DMS 273 (cell line): ENCODE measurements around the gene RELN.

Source experiments
- DNase-seq: peaks from one replicate; lab custom pipeline; 2025; ENCODE audit not compliant: unreplicated experiment; lab: John Stamatoyannopoulos, UW

Gene RELN

DNA sequence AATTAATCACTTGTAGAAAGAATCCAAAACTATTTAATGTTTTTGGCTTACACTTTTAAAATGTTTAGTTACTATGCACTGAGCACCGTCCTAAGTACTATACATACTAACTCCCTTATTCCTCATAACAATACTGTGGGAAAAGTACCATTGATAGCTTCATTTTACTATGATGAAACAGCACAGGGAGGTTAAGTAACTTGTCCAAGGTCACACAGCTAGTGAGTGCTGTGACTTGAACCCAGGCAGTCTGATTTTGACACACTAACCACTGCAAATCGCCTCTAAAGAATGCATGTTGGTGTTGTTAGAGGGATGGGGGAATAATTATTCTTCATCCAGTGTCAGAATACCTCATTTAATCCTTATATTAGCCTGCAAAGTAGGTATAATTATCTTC is 1.9 kb upstream of the RELN start:
- no peak for DNase-seq

DNA sequence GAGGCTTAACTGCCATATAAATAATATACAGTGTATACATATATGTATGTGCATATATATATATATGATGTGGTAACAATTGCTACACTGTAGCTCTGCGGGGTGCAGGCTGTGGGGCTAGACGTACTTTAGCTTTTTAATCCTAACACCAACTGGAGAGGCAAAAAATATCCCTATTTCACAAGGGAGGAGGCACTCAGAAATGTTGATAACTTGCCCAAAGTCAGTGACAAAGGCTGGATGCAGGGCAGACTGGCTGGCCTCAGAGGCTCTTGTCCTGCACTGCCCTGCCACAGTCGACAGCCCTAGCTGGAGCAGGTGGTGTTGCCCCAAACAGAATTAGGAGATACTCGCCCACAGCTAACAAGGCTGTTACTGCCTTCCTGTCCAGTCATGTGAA is 1.5 kb upstream of the RELN start:
- peak; percentile 43 for DNase-seq

GRCh38 chr7:103989785-103990767 is 618 bp upstream of the RELN start:
- peak; percentile 90 for DNase-seq

DNA sequence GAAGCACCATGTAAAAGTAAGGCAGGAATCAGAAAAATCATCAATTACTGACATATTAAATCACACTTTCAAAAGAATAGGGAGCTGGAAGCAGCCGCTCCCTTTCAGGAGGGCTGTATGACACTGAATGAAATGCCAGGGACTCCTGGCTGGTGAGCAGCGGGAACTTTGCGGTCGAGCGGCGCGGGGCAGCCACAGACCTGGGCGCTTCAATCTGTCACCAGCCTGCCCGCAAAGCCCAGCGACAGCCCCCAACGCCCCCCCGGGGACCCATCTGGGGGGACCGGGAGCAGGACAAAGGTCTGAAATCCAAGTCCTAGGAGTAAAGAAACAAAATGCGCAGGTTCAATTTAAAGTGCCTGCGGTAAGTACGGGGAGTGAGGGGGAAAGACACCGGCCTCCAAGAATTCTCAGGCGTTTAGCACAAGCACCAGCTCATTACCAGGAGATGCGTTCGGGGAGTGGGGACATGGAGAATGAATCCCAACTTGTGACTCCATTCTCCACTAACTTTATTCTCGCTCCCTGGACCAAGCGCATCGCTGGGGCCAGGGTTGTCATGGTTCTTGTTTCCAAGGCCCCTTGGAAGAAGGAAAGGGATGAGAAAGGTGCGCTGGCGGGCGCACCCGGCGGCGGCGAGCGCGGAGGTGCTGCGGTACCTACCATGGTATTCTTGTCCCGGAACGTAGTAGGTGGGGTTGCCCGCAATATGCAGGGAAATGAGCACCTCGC is 824 bp downstream of the RELN start:
- peak; percentile 79 for DNase-seq

GRCh38 chr7:103987451-103987850 is 2.0 kb downstream of the RELN start:
- no peak for DNase-seq

GRCh38 chr7:103985565-103986126 is 3.8 kb downstream of the RELN start:
- DNase-seq: no peak

DNA sequence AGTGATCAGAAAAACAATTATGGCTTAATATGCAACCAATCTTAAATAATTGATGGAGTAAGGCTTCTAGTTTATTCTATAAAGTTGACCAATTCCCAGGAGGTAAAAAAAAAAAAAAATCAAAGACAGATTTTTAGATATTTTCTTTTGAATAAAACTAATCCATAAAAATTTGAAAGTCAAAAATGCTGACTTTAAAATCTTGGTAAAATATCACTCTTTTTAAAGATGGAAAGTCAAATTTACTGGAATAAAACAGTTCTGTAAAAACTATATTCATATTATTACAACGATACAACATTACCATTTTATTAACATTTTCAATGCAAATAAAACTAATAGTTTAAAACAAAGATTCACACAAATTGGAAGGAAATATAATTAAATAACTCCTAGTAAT is 5.4 kb downstream of the RELN start:
- no peak for DNase-seq

DNA sequence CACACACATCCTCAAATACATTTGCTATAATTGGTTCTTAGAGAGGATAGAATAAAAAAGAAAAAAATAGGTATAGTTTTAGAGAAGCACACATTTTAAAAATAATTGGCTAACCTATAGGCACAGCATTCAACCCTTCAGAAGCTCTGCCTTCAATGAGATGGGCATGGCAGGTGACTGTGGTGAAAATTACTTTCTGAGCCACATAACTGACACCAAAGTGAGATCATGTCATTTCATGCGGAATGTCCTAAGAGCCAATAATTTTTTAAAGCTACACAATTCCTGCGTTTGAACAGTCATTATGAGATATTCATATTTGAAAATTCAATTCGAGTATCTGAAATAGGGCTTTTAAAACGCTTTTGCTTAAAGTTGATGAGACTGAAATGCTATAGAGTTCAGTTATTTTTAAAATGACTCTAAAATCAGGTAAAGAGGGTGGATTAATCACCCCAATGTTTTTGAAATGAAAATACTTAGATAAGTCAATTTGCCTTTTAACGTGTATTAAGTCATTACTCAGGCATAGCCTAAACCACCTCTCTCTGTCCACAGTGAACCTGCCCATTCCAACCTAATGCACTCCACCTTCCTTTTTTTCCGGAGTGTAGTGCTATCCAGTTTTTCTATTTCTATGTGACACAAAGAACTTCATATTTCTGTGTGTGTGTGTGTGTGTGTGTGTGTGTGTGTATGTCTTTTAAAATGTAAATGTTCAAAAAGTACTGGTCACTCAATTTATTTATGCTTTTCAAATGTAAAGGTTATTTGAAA is 6.1 kb downstream of the RELN start:
- DNase-seq: no peak

DNA sequence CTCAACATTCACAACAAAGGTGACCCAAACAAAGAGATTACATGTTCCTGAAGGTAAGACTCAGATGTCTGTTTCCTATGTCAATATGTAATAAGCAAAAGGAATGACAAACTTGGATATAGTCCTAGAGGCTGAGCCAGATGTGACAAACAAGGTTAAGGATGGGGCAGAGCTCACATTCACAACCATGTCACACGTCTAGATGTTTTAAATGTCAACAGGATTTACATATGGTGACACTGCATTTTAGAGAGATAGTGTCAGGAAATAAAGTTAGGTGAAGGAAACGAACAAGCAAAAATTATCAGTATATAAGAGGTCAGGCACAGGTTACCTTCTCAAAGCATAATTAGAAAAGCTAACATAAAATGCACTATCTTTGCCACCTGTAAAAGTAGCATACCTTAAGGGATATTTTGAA is 8.4 kb downstream of the RELN start:
- no peak for DNase-seq

DNA sequence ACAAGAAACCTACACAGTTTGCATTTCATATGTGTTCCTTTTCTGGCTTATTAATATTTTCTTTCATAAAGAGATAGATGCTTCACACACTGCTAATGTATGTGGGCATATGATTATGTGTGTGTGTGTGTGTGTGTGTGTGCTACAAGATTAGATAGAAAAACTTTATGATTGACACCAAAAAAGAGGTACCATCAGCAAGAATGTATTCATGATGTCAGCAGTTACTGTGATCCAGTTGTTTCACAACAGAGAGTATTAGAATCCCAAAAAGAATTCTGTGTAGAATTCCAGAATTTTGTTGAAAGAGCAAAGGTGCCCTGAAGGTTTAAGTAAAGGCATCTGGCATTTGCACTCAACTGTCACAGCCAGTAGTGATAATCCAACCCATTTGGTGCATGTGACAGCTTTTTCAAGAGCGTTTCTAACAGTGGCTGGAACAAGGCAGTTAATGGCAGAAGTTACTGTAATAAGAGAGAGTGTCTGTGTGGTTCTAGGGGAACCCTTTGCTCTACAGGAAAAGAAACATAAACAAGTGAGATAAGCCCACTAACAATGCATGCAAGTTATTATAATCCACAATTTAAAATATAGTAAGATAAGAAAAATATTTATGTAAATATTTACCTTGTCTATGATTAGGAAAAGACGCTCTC is 16.6 kb downstream of the RELN start:
- DNase-seq: no peak

GRCh38 chr7:103967401-103967800 is 22.1 kb downstream of the RELN start:
- no peak for DNase-seq

DNA sequence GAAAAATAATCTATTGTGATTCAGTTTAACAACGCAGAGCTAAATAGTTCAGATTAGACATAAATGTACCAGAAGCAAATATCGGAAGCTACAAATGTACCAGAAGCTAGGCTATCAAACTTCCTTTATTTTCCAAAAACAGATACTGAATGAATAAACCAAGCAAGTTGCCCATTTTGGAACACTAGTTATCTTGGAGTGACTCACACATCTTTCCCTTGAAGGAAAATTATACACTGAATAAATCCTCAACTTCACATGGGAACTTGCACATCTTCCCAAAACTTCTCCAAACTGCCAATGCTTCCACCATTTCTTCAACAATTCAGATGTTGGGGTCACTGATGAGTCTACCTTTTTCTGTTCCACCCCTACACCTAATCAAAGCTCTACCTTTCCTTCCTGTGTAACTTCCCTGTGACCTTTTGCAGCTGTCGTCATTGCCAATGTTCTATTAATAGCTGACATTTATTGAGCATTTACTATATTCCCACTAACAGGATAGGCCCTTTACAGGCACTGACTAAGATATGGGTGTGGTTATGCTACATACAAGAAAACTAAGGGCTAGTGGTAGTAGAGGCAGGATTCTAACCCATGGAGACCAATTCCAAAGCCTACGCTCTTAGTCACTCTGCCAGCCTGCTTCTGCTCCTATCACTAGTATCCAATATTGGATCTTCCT is 22.7 kb downstream of the RELN start:
- DNase-seq: no peak

GRCh38 chr7:103964269-103964668 is 25.2 kb downstream of the RELN start:
- peak; percentile 33 for DNase-seq

DNA sequence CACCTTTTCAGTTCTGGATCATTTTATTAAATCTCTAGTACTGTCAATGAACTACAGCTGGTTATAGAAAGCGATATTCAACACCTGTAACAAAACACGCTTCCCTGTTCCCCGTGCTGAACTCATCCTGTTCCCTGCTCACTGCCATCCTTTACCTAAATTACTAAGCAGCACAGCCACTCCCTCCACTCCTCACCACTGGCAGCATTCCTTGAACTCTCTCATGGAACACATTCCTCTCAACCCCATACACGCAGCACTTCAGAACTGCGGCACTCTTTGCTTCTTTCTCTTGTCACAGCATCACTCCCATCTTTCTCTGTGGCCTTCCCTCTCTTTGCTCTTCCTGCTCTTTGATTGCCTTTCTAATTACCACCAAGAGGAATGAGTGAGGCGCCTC is 27.4 kb downstream of the RELN start:
- DNase-seq: no peak

DNA sequence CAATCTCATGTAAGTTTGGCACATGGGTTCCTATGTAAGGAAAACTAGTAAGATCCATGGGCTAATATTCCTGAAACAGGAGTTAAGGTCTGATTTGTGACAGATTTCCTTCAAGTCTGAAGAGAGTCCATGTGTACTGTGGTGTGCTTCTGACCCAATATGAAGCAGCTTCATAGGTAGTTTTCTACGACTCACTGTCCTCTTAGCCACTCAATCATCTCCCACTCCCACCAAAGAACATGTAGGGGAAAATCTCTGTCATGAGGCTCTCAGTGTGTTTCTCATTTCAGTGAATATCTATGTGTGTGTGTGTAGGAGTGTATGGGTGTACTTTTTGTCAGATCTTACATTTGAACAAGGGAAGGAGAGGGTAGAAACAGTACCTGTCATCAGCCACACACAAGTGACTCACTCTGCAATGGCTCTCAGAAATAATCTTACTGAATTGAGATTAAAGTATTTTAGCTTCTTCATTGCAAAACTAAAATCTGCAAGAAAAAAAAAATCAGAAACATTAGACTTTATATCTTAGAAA is 31.1 kb downstream of the RELN start:
- DNase-seq: no peak

DNA sequence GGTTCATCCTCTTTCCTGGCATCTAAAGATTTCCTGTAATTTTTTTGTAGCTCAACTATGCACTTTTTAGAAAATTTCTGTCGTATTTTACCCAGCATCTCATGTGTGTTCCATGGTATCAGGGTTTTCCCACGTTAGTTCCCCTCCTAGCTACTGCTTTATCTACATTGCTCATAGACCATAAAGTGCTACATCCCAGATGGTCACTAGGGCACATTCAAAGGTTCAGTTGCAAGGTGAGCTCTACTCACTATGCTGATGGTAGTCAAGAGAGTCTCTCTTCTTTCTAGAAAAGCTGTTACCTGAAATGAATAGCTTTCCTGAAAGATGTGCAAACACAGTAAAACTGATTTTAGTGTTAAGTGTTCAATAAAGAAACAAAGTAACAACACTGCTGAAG is 33.5 kb downstream of the RELN start:
- no peak for DNase-seq

- DNase-seq: no peak
Measured at GRCh38 chr7:103952408-103952807, 37.0 kb downstream of the RELN start.

DNA sequence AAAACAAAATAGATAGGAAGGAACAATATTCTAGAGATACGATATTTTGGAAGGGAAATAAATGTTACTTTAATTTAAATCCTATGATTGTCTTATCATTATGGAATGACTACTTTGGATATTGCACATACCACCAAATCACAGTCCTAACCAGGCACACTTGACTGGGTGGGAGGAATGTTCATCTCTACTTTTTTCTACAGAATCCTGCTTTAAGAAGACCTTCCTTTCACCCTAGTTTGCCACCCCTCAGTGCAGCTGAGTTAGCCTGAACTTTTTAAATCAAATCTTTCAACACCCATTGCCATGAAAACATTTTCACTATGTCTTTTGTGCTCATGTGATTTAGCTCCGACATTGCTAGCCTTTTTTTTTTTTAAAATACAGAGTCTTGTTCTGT is 38.1 kb downstream of the RELN start:
- no peak for DNase-seq

DNA sequence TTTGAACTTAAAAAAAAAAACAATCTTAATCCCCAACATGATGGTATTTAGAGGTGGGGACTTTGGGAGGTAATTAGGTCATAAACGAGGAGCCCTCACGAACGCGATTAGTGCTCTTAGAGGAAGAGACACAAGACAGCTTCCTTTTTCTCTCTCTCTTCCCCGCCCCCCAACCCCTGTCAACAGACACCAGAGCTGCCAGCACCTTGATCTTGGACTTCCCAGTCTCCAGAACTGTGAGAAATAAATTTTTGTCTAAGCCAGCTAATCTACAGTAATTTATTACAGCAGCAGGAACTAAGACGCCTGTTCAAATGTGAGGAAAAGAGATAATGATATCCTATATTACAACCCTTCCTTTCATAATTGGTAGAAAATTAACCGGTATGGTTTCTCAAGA is 40.1 kb downstream of the RELN start:
- no peak for DNase-seq
